CD4-positive, CD25-positive, alpha-beta regulatory T cell (primary cell): ENCODE data around the gene ZNF664. TPM values are rescaled to one million over a fixed set of nuclear protein-coding genes. Genes with fewer than 3 reads are reported as not detected.

Experiments
- ATAC-seq, 2 donors: fragments of 150-1000 bp; cut with Tn5 transposase; one replicate each; pipeline ENCODE4 v1.10.0; 2021; ENCODE audit warnings: low read depth in 2 of 2, moderate number of reproducible peaks in 2 of 2, moderate library complexity in 1 of 2
- DNase-seq, 3 donors: peaks; one replicate each; pipeline versions ENCODE4 v3.0.0 to v3.0.0-alpha.2; 2012 to 2022; ENCODE audit warnings: mixed read lengths in 1 of 3
- H3K27ac ChIP-seq: one replicate; pipeline ENCODE4 v1.7.0; 2013; ENCODE audit warnings: mild to moderate bottlenecking, low read length; ENCODE audit not compliant: insufficient read depth, poor library complexity, severe bottlenecking
- H3K27me3 ChIP-seq: one replicate; pipeline ENCODE4 v1.7.0; 2013; ENCODE audit warnings: low read length; ENCODE audit not compliant: control insufficient read depth, insufficient read depth
- H3K36me3 ChIP-seq: one replicate; pipeline ENCODE4 v1.7.0; 2013; ENCODE audit warnings: mild to moderate bottlenecking, low read length, moderate library complexity; ENCODE audit not compliant: control insufficient read depth, insufficient read depth
- H3K4me1 ChIP-seq: 2 replicates; pipeline ENCODE4 v1.7.0; 2013; ENCODE audit warnings: mild to moderate bottlenecking, low read length; ENCODE audit not compliant: insufficient read depth, control insufficient read depth, poor library complexity, severe bottlenecking
- H3K4me3 ChIP-seq: one replicate; pipeline ENCODE4 v1.7.0; 2013; ENCODE audit warnings: low read depth, mild to moderate bottlenecking, low read length, moderate library complexity
- H3K9me3 ChIP-seq, 2 experiments: 1 replicate in 1 of 2; 2 replicates in 1 of 2; pipeline ENCODE4 v1.7.0; 2013; ENCODE audit warnings: low read length in 2 of 2, mild to moderate bottlenecking in 1 of 2, moderate library complexity in 1 of 2; ENCODE audit not compliant: control insufficient read depth in 2 of 2
- H3K27ac Mint-ChIP-seq, 3 donors: one replicate each; pipeline ENCODE4 v1.8.0; 2020 to 2022; ENCODE audit warnings: mild to moderate bottlenecking in 3 of 3, mixed read lengths in 3 of 3, moderate library complexity in 2 of 3
- H3K27me3 Mint-ChIP-seq: one replicate; pipeline ENCODE4 v1.8.0; 2022; ENCODE audit warnings: mild to moderate bottlenecking, mixed read lengths
- H3K36me3 Mint-ChIP-seq: one replicate; pipeline ENCODE4 v1.8.0; 2020; ENCODE audit warnings: mixed read lengths
- H3K4me1 Mint-ChIP-seq, 4 donors: one replicate each; pipeline ENCODE4 v1.8.0; 2020 to 2022; ENCODE audit warnings: mixed read lengths in 4 of 4, mild to moderate bottlenecking in 1 of 4
- H3K4me3 Mint-ChIP-seq, 4 donors: one replicate each; pipeline ENCODE4 v1.8.0; 2020 to 2022; ENCODE audit warnings: mild to moderate bottlenecking in 4 of 4, mixed read lengths in 4 of 4, moderate library complexity in 3 of 4
- H3K9me3 Mint-ChIP-seq, 7 donors: one replicate each; pipeline ENCODE4 v1.8.0; 2020 to 2022; ENCODE audit warnings: mixed read lengths in 7 of 7, mild to moderate bottlenecking in 3 of 7, moderate library complexity in 2 of 7
- polyA plus RNA-seq, 4 donors: library from polyadenylated mRNA; unstranded; fragments of 300-500 nt; fragmentation: Illumina TruSeq; gene quantifications; one replicate each; pipeline ENCODE4 v1.2.3, GENCODE V29; 2021
- total RNA-seq: library from RNA; stranded (reverse); gene quantifications from one replicate; pipeline ENCODE4 v1.2.3, GENCODE V29; 2022

The ZNF664 gene
- total and polyA plus RNA-seq, 5 donors from 2014 or later, result 6.9 to 24.5 (median 10.0) TPM

DNA sequence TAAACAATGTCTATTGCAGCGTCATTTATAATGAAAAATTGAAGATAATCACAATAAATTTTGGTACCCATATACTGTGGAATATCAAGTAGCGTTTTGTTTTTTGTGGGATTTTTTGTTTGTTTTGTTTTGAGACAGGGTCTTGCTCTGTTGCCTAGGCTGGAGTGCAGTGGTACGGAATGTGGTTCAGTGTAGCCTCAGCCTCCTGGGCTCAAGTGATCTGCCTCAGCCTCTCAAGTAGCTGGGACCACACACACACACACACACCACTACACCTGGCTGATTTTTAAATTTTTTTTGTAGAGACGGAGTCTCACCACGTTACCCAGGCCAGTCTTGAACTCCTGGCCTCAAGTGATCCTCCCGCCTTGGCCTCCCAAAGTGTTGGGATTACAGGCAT, 6.6 kb downstream of the ZNF664 start:
- H3K27ac ChIP-seq, result no peak overlapping the region
- no peaks in the 10 kb centered on the region for H3K9me3 ChIP-seq
- ATAC-seq (no peak), DNase-seq (no peak)
- H3K27me3 ChIP-seq, result no peaks in the 10 kb centered on the region
- peaks cover 3% of the 10 kb centered on the region for H3K36me3 ChIP-seq
- Mint-ChIP-seq H3K36me3 (peaks cover 14% of the 10 kb centered on the region), H3K27ac (no peak overlapping the region), H3K4me1 (peaks cover 15 to 40% (median 31%) of the 10 kb centered on the region in 4 donors), H3K9me3 (no peaks in the 10 kb centered on the region), H3K27me3 (no peaks in the 10 kb centered on the region), H3K4me3 (no peak overlapping the region)
- H3K4me1 ChIP-seq, result peaks cover under 1% of the 10 kb centered on the region
- no peak overlapping the region for H3K4me3 ChIP-seq

DNA sequence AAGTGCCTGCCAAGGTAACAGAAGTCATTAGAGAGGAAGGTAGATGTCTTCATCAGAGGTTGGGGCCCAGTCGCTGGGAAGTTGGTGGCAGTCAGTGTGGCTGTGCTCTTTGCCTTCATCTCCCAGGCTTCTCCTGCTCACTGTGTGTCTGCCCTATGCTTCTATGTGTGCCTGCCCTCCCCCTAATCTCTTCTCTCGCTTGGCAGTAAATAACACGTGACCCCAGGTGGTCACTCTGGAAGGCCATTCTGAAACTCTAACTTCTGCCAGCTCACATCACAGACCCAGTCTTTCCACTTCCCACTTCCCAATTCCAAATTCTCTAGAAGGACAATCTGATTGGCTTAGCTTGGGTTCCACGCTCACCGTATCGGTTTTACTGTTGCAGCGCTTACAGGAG, 9.3 kb downstream of the ZNF664 start:
- Histone ChIP-seq H3K27me3 (no peaks in the 10 kb centered on the region), H3K36me3 (peaks cover 3% of the 10 kb centered on the region), H3K27ac (no peak overlapping the region), H3K4me3 (no peak overlapping the region), H3K9me3 (no peaks in the 10 kb centered on the region), H3K4me1 (no peaks in the 10 kb centered on the region)
- Mint-ChIP-seq H3K4me1 (peaks cover 18 to 51% (median 32%) of the 10 kb centered on the region in 4 donors), H3K27ac (no peak overlapping the region), H3K36me3 (peaks cover 12% of the 10 kb centered on the region), H3K4me3 (no peak overlapping the region), H3K27me3 (no peaks in the 10 kb centered on the region), H3K9me3 (no peaks in the 10 kb centered on the region)
- DNase-seq (no peak), ATAC-seq (no peak)

DNA sequence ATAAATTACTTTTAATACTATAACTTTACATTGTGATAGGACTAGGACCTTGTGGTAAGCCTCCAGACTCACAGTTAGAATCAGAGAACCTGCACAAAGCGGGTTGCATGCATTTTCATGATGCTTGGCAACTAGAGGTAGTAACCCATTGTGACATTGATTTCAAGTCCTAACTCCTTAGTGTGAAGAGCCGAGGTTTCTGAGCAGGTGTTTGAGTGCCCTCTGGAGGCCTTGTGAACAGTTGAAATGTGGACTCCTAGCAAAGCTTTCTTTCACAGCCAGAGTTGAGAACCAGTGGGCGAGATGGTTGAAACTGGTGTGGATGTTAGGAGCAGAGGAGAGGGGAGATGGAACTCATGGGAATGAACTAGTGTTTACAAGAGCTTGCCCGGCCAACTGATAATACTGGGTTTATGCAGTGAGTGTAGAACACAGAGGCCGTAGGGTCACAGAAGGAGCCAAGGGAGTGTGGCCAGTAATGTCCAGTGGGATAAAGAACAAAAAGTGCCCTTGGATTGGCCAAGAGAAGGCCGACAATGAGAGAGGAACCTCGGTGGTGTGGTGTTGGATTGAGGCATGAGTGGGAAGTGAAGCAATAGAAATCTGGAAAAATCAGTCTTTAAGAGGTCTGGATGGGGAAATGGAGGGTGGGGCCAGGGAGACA, 10.9 kb downstream of the ZNF664 start:
- no peak overlapping the region for H3K4me3 Mint-ChIP-seq
- peaks cover 25% of the 10 kb centered on the region for H3K36me3 Mint-ChIP-seq
- Histone ChIP-seq H3K36me3 (peaks cover 7% of the 10 kb centered on the region), H3K27me3 (no peaks in the 10 kb centered on the region), H3K9me3 (no peaks in the 10 kb centered on the region), H3K4me3 (no peak overlapping the region), H3K27ac (no peak overlapping the region), H3K4me1 (no peaks in the 10 kb centered on the region)
- H3K27me3 Mint-ChIP-seq, result no peaks in the 10 kb centered on the region
- peaks cover 17 to 46% (median 32%) of the 10 kb centered on the region in 4 donors for H3K4me1 Mint-ChIP-seq
- no peaks in the 10 kb centered on the region for H3K9me3 Mint-ChIP-seq
- peak overlapping the region; percentile 0 to 55 (median 9) for H3K27ac Mint-ChIP-seq
- ATAC-seq (peak; percentile 48 to 58), DNase-seq (peak; percentile 16 to 80 (median 60))

DNA sequence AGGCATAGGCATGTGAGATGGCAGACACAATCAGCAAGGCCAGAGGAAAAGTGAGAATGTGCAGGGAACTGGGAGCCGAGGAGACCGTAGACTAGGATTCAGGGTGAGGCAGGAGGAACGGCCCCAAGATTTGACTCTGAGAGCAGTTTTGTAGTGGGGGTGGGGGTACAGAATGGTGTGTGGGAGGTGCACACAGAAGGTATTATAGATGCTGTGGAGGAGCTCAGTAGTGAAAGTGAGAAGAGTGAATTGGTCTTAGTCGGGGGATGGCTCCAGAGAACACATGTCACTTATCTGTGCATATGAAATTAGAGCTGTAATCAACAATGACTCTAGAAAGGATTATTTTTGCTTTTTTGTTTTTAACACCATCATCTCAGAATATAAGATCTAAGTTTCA, 11.9 kb downstream of the ZNF664 start:
- Mint-ChIP-seq H3K27ac (peak overlapping the region in 1 of 3 donors; percentile 70), H3K27me3 (no peaks in the 10 kb centered on the region), H3K9me3 (no peaks in the 10 kb centered on the region), H3K4me1 (peaks cover 15 to 46% (median 33%) of the 10 kb centered on the region in 4 donors), H3K36me3 (peaks cover 29% of the 10 kb centered on the region), H3K4me3 (no peak overlapping the region)
- Histone ChIP-seq H3K4me1 (no peaks in the 10 kb centered on the region), H3K4me3 (no peak overlapping the region), H3K9me3 (no peaks in the 10 kb centered on the region), H3K36me3 (peaks cover 11% of the 10 kb centered on the region), H3K27me3 (no peaks in the 10 kb centered on the region), H3K27ac (no peak overlapping the region)
- DNase-seq (no peak), ATAC-seq (no peak)

DNA sequence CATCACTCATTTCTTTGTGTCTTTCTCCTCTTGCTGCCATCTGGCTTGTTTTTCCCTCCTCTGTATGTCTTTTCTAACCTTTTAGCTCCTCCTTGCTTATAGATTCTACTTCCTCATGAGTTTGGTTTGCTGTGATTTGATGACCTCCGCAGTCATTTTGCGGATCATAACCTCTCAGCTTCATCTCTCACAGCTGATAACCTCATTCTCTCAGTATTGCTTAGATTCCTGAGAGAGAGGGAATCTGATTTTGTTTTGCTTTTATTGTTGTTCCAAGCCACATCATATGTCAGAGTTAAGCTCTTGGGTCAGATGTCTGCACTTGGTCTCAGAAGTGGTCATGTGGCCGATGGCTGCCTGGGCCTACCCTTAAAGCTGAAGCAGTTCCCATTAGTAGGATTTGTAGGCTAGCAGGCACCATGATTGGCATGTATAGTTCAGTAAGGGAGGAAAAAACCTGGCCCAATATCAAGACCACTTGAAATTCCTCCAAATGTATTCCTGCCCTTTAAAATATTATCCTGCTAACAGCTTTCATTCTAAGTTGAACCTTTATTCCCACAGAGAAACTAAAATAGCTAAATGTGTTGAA, 13.5 kb downstream of the ZNF664 start:
- no peak for ATAC-seq
- Histone ChIP-seq H3K4me1 (no peaks in the 10 kb centered on the region), H3K36me3 (peaks cover 24% of the 10 kb centered on the region), H3K9me3 (no peaks in the 10 kb centered on the region), H3K27me3 (no peaks in the 10 kb centered on the region), H3K4me3 (no peak overlapping the region), H3K27ac (no peak overlapping the region)
- no peak overlapping the region for H3K27ac Mint-ChIP-seq
- H3K4me1 Mint-ChIP-seq, result peaks cover 15 to 44% (median 31%) of the 10 kb centered on the region in 4 donors
- H3K4me3 Mint-ChIP-seq, result no peak overlapping the region
- H3K9me3 Mint-ChIP-seq, result no peaks in the 10 kb centered on the region
- H3K36me3 Mint-ChIP-seq, result peaks cover 33% of the 10 kb centered on the region
- no peak for DNase-seq
- H3K27me3 Mint-ChIP-seq, result no peaks in the 10 kb centered on the region

DNA sequence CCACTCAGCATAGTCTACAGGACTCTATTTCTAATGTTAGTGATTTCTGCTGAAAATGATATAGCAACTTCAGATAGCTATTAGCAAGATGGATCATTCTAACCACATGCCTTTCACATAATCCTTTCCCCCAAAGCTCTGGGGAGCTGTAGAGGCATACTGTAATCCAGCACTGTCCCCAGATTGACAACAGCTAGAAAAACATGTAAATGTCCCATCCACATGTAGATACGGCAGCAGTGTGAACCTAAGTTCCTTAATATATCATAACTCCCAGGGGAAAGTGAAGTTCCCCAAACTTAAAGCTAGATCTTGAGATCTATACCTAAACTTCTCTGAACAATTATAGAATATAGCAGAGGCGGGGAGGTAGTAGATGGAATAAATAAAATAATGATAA, 14.0 kb downstream of the ZNF664 start:
- no peak for ATAC-seq
- Histone ChIP-seq H3K36me3 (peaks cover 28% of the 10 kb centered on the region), H3K27me3 (no peaks in the 10 kb centered on the region), H3K9me3 (no peaks in the 10 kb centered on the region), H3K4me1 (no peaks in the 10 kb centered on the region), H3K4me3 (no peak overlapping the region), H3K27ac (no peak overlapping the region)
- Mint-ChIP-seq H3K4me3 (no peak overlapping the region), H3K9me3 (no peaks in the 10 kb centered on the region), H3K4me1 (peaks cover 15 to 40% (median 31%) of the 10 kb centered on the region in 4 donors), H3K36me3 (peaks cover 36% of the 10 kb centered on the region), H3K27ac (no peak overlapping the region), H3K27me3 (no peaks in the 10 kb centered on the region)
- DNase-seq, result no peak

DNA sequence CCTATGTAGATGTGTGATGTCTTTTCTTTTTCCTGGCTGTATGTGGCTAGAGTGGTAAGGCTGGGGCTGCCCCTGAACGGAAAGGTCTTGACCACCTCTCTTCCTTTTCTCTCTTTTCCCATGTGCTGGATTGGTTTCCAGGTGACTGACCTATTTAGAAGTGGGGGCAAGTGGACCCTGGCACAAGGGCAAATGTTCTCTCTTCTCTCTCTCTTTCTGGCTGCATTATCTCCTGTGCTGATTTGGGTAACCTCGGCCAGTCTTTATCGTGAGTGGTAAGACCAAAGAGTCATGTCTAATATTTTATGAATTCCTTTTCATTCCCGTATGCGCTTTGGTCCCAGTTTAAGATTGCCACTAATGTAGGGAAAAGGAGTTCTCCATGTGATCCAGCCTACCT, 16.2 kb downstream of the ZNF664 start:
- Histone ChIP-seq H3K4me3 (no peak overlapping the region), H3K36me3 (peaks cover 32% of the 10 kb centered on the region), H3K4me1 (no peaks in the 10 kb centered on the region), H3K27ac (no peak overlapping the region), H3K9me3 (no peaks in the 10 kb centered on the region), H3K27me3 (no peaks in the 10 kb centered on the region)
- Mint-ChIP-seq H3K36me3 (peaks cover 48% of the 10 kb centered on the region), H3K27me3 (no peaks in the 10 kb centered on the region), H3K9me3 (no peaks in the 10 kb centered on the region), H3K27ac (peak overlapping the region in 1 of 3 donors; percentile 31), H3K4me3 (no peak overlapping the region), H3K4me1 (peaks cover 12 to 40% (median 31%) of the 10 kb centered on the region in 4 donors)
- ATAC-seq (no peak), DNase-seq (no peak)

DNA sequence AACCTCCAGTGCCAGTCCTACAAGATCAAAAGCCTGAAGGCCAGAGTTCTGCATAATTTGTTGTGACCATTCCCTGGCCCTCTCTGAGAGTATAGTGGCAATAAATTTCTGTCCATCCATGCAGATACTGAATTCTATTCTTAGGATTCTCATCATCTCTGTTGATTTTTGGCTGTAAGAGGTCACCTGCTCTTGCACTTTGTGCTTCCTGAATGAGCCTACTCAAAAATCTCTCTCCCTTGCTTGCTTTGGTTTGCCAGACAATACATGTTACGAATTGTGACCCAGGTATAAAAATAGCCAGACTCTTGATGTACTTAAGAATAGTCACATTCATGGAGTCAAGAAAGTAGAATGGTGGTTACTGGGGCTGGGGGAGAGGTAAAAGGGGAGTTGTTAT, 16.7 kb downstream of the ZNF664 start:
- H3K4me1 Mint-ChIP-seq, result peaks cover 10 to 39% (median 31%) of the 10 kb centered on the region in 4 donors

More for the DNA sequence above, 16.7 kb downstream of the ZNF664 start:
- no peaks in the 10 kb centered on the region for H3K27me3 ChIP-seq
- no peak overlapping the region for H3K27ac ChIP-seq
- no peak overlapping the region for H3K27ac Mint-ChIP-seq
- no peaks in the 10 kb centered on the region for H3K9me3 ChIP-seq
- H3K27me3 Mint-ChIP-seq, result no peaks in the 10 kb centered on the region
- no peak overlapping the region for H3K4me3 ChIP-seq
- no peak overlapping the region for H3K4me3 Mint-ChIP-seq
- no peaks in the 10 kb centered on the region for H3K4me1 ChIP-seq
- DNase-seq (no peak), ATAC-seq (no peak)
- peaks cover 32% of the 10 kb centered on the region for H3K36me3 ChIP-seq
- H3K9me3 Mint-ChIP-seq, result no peaks in the 10 kb centered on the region
- peaks cover 50% of the 10 kb centered on the region for H3K36me3 Mint-ChIP-seq
